Measurements from ENCODE around the gene NIT1.
A peak's percentile ranks its signal among the peaks of the same experiment; 100 is the strongest.

Gene NIT1, protein sequence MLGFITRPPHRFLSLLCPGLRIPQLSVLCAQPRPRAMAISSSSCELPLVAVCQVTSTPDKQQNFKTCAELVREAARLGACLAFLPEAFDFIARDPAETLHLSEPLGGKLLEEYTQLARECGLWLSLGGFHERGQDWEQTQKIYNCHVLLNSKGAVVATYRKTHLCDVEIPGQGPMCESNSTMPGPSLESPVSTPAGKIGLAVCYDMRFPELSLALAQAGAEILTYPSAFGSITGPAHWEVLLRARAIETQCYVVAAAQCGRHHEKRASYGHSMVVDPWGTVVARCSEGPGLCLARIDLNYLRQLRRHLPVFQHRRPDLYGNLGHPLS

DNA sequence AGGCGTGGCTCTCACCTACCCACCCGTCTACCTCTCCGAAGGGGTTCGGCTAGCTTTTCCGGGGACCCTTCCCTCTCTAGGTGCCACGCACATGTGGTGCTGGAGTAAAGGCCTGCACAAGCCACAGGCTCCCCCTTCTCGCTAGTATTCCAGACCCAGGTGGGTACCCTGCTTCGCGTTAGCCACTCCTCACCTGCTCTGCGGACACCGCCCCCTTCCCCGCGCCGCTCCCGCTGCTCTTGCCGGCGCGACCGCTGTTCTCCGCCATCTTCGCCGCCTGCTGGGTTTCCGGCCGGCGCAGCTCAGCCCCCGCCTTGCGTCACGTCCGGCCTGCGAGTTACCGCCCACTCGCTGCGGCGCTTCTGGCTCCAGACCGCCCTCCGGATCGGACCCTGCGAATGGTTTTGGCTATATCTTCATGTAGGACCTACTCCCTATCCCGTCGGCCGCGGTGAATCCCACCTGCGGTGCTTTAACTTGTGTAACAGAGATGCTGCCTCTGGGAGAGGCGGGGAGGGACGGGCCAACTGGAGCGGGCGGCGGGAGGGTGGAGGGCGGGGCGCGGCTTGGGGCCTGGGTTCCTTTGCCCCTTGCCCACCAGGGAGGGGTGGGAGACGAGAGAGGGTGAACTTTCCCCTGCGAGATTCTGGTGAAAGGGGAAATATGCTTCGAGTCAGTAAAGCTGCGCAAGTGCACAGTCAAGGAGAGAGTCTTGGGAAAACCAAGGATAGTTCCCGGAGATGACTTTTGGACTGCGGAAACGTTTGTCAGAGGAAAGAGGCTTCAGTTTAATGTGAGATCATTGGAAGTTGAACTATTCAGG, at the start of gene NIT1, which contains the start of gene PFDN2:
TSS of gene NIT1 (plus strand) at position 347 of the 823 bp plus-strand sequence. CDS start at position 419, 72 bp downstream.
TSS of gene PFDN2 (minus strand) at position 279 of the 823 bp plus-strand sequence. CDS start at position 268, 11 bp downstream.
- DNase-seq (ENCODE audit: low read depth) = peak; percentile 72

DNA sequence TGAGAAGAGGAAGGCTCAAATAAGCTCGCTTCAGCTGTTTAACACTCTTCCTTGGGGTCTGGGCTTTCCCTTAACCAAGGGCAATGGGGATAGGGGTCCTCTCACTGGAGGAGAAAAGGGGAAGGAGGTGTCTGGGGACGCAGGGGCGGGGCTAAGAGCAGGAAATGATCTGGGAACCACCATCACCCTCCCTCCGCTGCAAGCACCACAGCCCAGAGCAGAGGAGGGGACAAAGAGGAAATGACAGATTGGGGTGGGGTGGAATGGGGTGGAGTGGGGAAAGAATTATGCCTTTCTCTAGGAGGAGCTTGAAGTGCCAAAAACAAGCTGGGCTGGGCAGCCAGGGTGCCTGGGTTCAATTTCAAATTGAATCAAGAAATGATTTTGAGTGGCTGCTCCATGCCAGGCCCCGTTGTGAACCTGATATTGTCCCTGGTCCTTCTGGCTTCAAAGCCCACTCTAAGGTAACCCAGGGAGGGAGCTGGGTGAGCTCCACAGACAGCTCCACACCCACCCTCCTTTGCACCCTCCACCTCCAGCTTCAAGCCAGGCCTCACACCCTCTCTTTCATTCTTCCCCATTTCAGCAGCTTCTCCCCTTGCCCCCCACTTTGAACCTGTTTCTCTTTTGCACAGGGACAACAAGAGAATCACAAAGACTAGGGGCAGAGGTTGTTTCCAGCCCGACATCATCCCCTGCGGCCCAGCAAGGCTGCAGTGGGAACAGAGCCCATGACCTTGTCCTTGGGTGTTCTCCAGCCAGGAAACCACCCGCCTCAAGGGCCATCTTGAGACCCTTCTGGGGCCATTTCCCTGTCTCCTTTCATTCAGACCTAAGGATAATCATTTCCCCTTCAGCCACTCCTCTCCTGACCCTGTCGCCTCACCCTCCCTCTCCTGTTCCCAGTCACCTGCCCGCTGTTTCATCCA, 49.3 kb upstream of the NIT1 start:
- peak; percentile 72 for DNase-seq (ENCODE audit: low read depth)

DNA sequence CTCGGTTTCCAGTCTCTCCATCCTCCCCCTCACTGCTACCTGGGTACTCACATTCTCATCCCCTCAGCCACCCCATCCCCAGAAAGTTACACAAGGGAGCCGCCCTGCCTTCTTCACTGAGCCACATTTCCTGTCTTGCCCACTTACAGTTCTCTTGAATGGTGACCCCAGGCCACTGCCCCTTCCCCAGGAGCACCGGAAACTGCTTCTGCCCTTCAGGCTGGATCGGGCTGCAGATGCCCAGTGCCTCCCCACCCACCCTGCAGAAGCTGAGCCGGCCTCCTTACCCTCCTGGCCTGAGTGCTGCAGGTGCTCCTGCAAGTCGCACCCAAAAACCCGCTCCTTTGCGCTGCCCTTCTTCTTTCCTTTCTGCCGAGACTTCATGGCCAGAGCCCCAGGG, 48.7 kb upstream of the NIT1 start:
- no peak for DNase-seq (ENCODE audit: low read depth)

DNA sequence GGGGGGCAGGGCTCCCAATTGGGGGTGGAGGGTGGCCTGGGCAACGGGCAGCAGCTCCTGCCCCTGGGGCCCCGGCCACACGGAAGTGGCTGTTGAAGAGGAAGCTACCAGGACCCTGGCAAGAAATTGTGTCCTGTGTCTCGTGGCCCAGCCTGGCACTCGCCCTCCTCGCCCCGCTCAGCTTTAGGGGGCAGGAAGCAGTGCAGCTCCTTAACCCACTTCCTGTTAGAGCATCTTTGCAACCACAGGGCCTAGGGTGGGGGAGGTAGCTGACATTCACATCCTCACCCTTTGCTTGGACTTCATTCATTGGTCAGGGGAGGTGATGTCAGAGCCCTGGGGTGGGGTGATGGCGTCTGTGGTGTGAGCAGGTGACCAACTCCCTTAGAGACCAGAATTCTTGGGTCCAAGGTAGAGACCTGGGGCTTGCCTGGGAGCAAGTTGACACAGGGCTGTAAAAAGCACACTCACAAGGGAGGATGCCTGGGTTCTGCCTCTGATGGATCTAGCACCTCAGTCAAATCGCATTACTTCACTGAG, 48.1 kb upstream of the NIT1 start, which contains the start of gene ARHGAP30:
TSS of gene ARHGAP30 (minus strand) at position 161 of the 540 bp plus-strand sequence. CDS start 267 bp downstream, outside the sequence.
- peak; percentile 74 for DNase-seq (ENCODE audit: low read depth)

DNA sequence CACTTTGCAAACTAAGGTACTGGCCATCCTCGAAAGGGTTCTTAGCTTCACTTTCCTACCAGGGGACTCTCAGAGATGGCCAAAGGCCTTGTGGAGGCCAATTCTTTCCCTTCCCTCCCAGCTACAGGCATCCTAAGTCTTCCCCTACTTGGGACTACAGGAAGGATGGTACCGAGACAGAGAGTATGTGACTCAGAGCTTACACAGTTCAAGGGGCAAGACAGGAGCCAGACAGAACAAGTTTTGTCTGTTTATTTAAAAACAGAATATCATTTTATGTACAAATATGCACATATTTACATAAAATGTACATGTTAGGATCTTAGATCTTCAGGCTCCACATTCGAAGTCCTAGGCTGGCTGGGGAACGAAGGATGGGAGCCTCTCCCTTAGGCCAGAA, 47.1 kb upstream of the NIT1 start:
- DNase-seq (ENCODE audit: low read depth) = no peak

DNA sequence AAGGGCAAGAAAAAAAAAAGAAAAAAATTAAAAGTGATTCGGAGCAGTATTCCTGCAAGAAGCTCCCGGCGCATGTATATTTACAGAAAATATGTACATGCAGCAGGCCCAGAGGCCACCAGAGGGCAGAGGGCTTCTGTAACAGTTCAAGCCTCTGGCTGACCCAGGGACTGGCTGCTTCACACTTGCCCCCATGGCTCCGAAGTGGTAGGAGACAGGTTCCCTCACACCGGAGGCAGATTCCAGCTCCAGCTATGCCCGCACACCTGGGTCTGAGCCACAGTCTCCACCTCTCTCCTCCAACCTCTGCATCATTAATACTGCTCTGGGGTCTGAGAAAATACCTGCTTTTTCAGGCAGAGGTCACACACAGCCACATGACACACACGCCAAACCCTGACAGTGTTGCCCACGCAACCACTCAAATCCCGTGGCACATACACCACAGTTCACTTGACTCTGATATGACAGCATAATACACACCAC, 46.0 kb upstream of the NIT1 start:
- DNase-seq (ENCODE audit: low read depth) = peak; percentile 27

DNA sequence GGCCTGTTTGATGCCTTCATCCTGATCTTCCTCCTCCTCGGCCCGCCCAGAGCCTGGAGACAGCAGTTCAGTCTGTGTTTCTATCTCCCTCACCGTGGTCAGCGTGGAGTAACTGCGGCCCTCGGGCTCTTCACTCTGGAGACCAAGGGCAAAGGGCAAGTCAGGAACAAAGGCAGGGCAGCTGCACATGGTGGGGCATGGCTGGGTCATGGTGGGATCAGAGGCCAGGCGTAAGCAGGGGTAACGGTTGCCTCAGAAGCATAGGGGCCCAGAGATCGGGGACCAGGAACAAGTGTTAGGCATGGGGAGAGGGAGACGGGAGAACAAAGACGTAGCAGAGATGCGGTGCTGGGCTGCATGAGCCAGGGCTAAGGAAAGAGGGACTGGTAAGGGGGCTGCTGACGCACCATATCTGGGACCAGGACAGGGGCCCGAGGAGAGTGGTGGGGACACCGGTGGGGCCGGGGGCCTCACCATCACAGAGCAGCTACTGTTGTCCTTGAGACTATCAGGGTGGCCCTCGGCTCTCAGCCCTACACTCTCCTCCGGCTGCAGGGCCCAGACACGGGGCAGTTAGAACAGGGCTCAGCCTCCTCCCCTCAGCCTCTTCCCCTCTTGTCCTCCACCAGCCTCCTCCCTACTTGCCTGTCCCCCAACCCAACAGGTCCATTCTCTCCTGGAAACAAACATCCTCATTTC, 45.0 kb upstream of the NIT1 start:
- DNase-seq (ENCODE audit: low read depth) = no peak

DNA sequence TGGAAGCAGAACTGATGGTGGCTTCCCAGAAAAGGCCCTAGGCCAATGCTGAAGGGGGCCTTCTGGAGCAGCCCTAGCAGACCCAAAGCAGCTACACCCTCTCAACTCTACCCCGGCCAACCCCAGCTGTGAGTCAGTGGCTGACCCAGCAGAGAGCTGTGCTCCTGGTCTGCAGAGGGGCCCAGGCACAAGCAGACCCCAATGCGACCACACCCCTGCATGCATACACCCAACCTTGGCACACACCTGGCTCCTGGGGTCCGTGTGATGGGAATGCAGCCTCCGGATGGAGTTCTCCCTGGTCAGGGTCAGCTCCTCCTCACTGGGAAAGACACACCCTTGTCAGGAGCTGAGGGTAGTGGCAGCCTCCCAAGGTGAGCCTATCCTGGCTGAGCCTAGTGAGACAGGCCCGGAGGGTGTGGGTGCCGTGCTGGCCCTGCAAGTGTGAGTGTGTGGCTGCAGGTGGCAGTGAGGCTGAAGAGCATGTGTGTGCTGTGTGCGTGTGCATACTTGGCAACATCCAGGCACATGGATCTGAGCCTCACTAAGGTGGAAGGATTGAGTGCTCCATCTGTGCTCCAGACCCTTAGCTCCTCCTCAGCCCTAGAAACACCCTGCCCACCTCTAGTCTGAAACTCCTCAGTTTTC, 44.3 kb upstream of the NIT1 start:
- no peak for DNase-seq (ENCODE audit: low read depth)

DNA sequence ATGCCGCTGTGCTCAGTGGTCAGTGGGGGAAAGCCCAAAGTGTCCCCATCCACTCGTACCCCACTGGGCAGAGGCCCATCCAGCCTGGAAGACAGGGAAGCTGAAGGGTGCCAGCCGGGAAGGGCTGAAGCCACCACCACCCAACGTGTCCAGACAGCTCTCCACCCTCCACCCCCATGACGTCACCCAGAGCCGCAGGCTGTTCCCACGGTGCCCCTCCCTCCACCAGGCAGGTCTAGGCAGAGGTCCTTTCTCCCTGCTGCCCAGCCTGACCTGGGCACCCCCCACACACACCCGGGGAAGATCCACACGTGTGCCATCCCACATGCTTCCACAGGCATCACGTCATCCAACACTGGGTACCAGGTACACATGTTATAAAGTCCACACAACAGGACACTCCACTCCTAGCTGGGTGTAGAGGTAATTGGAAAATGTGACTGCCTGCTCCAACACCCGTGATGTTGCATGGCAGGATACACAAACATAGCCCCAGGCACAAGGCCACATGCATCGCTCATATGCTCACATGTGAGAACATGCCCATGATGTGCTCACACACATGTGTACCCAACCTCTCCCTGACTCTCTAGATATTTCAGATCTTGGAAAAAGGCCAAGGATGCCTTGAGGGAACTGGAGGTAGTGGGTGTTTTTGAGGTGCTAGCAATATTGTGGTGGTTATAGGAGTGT, 43.1 kb upstream of the NIT1 start:
- DNase-seq (ENCODE audit: low read depth) = no peak

DNA sequence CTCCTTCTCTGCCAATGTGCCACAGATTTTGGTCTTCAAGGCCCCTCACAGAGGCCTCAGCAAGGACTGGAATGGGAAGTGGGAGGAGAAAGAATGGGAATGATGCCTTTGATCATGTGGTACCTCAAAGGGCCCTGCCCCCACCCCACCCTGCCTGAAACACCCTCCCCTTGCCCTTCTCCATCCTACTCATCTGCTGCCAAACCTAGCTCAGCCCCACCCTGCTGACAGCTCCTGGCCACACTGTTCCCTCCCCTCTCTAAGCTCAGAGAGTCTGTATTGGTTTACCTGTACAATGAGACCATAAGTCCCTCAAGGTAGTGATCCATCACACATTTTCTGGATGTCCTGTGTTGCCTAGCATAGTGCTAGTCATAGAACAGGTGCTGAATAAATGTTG, 41.5 kb upstream of the NIT1 start:
- DNase-seq (ENCODE audit: low read depth) = no peak

DNA sequence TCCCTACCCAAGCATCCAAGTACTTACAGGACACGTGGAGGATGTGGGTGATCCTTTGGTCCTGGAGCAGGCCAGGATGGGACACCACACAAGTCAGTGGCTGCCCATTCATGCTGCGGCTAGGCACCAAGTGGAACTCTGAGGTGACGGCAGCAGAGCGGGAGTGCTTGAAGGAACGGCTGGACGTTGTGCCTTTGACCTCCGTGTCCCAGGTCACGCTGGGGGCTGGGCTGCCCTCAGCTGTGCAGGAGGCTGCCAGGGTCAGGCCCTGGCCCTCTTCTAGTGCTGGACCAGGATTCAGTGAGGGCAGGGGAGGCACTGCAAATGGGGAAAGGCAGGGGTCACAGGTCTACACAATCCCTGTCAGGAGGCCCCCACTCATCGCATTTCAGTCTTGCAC, 40.5 kb upstream of the NIT1 start:
- no peak for DNase-seq (ENCODE audit: low read depth)

DNA sequence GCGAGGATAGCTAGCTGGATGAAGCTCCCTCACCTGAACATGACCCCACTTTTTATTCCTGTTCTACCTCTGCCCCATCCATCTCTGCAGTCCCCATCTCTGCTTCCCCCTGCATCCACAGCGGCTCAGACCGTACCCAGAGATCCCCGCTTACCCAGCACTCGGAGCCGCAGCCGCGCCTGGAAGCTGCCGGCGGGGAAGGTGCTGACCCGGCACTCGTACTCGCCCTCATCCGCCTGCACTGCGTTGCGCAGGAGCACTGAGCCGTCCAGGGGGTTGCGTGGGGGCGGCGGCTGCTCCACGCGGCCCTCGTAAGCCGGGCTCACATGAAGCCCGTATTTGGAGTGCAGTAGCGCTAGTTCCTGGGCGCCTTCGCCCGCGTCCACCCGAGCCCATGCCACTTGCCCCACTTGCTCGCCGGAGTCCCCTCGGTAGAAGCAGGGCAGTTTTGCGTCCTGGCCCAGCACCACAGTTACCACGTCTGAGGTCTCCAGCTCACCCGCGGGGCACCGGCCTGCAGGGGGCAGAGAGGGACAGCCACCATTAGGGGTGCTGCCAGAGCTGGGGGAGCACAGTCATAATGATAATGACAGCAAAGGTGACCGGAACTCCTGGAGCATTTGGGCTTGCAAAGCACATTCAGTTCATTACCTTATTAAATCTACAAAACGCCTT, 38.3 kb upstream of the NIT1 start:
- no peak for DNase-seq (ENCODE audit: low read depth)

DNA sequence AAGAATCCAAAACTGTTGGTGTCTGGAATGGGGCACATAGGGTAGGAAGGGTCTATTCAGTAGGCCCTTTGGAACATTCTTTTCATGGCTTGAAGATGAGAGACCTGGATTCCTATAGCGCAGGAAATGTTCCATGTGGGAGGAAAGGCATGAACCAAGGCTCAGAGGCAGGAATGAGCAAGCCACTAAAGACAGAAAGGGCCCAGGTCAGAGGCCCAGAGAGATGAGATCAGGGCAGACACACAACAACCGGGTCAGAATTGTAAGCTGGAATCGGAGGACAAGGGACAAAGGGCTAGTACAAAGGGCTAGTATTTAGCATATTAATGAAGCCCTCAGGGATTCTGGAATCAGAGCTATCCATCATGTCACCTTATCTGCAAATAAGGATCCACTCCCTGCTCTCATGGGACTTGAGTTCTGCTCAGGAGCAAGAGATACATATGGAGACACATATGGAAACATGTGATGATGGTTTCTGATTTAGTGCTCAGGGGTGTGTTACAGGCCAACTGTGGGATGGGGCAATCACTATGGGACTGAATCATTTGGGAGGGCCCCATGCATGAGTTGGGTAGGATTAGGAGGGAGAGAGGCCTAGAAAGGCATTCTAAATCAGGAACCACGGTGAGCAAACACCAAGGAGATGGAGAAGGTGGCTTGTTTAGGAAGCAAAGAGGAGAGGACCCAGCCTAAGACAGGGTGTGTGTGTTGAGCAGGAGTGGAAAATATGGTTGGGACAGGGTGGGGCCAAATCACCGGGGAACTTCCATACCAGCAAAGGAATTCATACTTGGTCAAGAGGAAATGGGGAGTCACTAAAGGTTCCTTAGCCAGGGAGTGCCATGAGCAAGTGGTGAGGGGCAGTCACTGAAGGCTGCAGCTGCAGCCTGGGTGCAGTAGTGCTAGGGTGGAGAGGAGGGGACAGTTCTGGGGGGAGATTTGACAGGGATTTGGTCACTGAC, 37.2 kb upstream of the NIT1 start:
- no peak for DNase-seq (ENCODE audit: low read depth)

DNA sequence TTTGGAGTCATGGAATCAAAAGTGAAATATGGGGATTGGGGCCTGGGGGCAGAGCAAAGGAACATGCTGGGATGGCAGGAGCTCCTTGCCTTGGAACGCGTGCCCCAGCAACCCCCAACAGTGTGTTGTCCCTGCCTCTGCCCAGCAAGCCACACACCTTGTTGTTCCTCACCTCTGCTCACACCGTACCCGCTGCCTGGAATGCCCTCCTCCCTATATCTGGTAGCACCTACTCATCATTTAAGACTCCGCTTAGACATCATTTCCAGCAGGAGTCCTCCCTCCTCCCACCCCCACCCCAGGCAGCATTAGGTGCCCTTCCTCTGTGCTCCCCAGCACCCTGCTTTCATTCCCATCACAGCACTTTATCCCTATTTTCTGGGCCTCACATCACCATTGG, 36.4 kb upstream of the NIT1 start:
- DNase-seq (ENCODE audit: low read depth) = no peak

DNA sequence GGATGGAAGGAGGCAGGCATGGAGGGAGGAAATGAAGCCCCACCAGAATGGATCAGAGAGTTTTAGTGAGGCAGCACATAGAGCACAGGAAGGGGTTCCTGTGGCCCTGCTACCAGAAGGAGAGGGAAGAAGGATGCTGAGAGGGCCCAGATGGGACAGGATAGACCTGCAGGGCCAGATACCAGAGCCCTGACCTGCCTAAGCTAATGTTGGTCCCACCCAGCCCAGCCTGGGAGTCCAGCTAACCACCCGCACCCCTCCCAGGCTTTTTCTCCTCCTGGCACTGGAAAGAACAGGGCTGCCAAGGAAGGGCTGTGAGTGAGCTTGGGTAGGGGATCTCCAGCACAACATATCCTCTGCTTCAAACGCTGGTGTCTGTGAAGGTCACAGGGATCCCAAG, 35.4 kb upstream of the NIT1 start:
- no peak for DNase-seq (ENCODE audit: low read depth)

DNA sequence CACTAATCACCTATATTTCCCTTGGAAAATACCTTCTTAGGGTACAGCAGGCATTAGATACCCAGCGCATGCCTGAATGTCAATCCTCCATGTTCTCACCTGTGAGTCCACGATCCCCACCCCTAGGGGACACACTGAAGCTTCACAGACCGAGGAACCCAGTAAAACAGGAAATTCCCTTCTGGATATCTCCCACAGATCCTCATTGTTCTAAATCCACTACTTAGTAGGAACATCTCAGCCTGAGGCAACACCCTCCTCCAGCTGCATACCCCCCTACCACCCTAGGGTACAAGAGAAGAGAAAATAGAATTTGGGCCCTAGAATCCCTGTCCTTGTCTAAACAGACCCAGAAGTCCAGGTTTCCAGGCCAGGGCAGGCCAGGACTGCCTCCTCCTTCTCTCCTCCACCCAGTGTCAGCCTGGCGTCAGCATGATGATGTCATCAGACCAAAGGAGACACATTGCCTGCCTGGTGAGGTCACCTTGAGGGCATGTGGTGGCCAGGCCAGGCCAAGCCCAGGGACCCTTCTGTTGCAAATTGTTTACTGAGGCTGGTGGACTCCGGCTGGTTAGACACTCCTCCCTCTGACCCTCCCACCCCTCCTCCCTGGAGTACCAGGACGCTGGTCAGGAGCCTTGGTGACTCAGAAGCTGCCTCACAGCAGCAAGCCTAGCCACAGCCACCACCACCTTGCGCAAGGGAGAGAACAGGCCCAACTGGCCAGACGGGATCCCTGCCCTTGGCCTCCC, 34.7 kb upstream of the NIT1 start:
- DNase-seq (ENCODE audit: low read depth) = no peak
